ENCODE data around the gene UCN3. TPM values are rescaled to one million over a fixed set of nuclear protein-coding genes. Genes with fewer than 3 reads are reported as not detected.

UCN3 gene
- total RNA-seq: 1 to 10 TPM in 3 of 4 donors, not detected in 1; 1.4 to 2.6 (median 2.0) TPM

GRCh38 chr10:5364890-5365338 lies at the start of gene UCN3:
TSS of gene UCN3 (plus strand) at chr10:5364966. CDS start at chr10:5373721, 8,755 bp downstream.
- no peaks in the 10 kb centered on the region for H3K36me3 ChIP-seq
- no peak within 1 kb of the TSS for H3K4me3 ChIP-seq

GRCh38 chr10:5317547-5318107 lies 47.1 kb upstream of the UCN3 start:
- Histone ChIP-seq H3K4me3 (no peak overlapping the region), H3K27me3 (no peaks in the 10 kb centered on the region), H3K9me3 (peaks cover 0 to 6% (median 0%) of the 10 kb centered on the region in 4 donors), H3K36me3 (no peaks in the 10 kb centered on the region), H3K4me1 (no peaks in the 10 kb centered on the region), H3K27ac (no peak overlapping the region)
- DNase-seq: peak in 1 of 3 donors; percentile 16
- TF ChIP-seq CTCF (IDR thresholded peaks at IDR 0.05) (no peak), POLR2A (IDR thresholded peaks at IDR 0.05) (no peak)

More at GRCh38 chr10:5364890-5365338, at the start of gene UCN3:
- no peak for DNase-seq
- Histone ChIP-seq H3K27me3 (no peaks in the 10 kb centered on the region), H3K27ac (no peak within 1 kb of the TSS), H3K4me1 (peaks cover 0 to 4% (median 0%) of the 10 kb centered on the region in 4 donors), H3K9me3 (no peaks in the 10 kb centered on the region)
- TF ChIP-seq POLR2A (IDR thresholded peaks at IDR 0.05): no peak
- TF ChIP-seq CTCF (IDR thresholded peaks at IDR 0.05): no peak

- no peaks in the 10 kb centered on the region for H3K4me1 ChIP-seq
- no peak overlapping the region for H3K27ac ChIP-seq
- no peak for DNase-seq
- H3K27me3 ChIP-seq: no peaks in the 10 kb centered on the region
- TF ChIP-seq POLR2A (IDR thresholded peaks at IDR 0.05): no peak
- H3K36me3 ChIP-seq: no peaks in the 10 kb centered on the region
- peaks cover 0 to 6% (median 0%) of the 10 kb centered on the region in 4 donors for H3K9me3 ChIP-seq
- no peak overlapping the region for H3K4me3 ChIP-seq
These were observed 46.6 kb upstream of the UCN3 start for GRCh38 chr10:5318148-5318547.

GRCh38 chr10:5319863-5320262 lies 44.9 kb upstream of the UCN3 start:
- DNase-seq: no peak
- H3K27me3 ChIP-seq: no peaks in the 10 kb centered on the region

GRCh38 chr10:5321273-5321672 lies 43.5 kb upstream of the UCN3 start:
- Histone ChIP-seq H3K9me3 (peaks cover 0 to 6% (median 0%) of the 10 kb centered on the region in 4 donors), H3K4me3 (no peak overlapping the region), H3K27me3 (no peaks in the 10 kb centered on the region), H3K27ac (no peak overlapping the region), H3K4me1 (no peaks in the 10 kb centered on the region), H3K36me3 (no peaks in the 10 kb centered on the region)
- TF ChIP-seq POLR2A (IDR thresholded peaks at IDR 0.05): no peak
- no peak for DNase-seq

More at GRCh38 chr10:5319863-5320262, 44.9 kb upstream of the UCN3 start:
- Histone ChIP-seq H3K4me3 (no peak overlapping the region), H3K4me1 (no peaks in the 10 kb centered on the region), H3K9me3 (peaks cover 0 to 6% (median 0%) of the 10 kb centered on the region in 4 donors), H3K27ac (no peak overlapping the region), H3K36me3 (no peaks in the 10 kb centered on the region)
- TF ChIP-seq CTCF (IDR thresholded peaks at IDR 0.05) (no peak), POLR2A (IDR thresholded peaks at IDR 0.05) (no peak)

GRCh38 chr10:5323446-5323845 lies 41.3 kb upstream of the UCN3 start:
- no peak overlapping the region for H3K27ac ChIP-seq
- no peaks in the 10 kb centered on the region for H3K36me3 ChIP-seq
- H3K4me1 ChIP-seq: no peaks in the 10 kb centered on the region
- H3K9me3 ChIP-seq: peaks cover 0 to 6% (median 0%) of the 10 kb centered on the region in 4 donors
- H3K27me3 ChIP-seq: no peaks in the 10 kb centered on the region
- H3K4me3 ChIP-seq: no peak overlapping the region
- no peak for DNase-seq
- TF ChIP-seq CTCF (IDR thresholded peaks at IDR 0.05): no peak
- no peak for TF ChIP-seq POLR2A (IDR thresholded peaks at IDR 0.05)
